Measurements from ENCODE around the gene COL15A1.

DNA sequence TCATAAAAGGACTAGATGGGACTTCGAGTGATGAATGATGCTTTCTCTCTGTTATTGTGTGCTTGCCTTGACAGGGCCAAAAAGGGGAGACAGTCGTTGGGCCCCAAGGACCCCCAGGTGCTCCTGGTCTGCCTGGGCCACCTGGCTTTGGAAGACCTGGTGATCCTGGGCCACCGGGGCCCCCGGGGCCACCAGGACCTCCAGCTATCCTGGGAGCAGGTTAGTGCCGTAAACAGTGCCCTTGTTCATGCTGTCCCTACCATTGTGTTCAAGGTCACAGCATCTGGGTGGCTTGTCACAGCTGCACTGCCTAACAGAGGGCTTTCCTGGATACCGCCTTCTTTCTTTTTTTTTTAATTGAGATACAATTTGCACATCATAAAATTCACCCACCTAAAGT is 112.5 kb downstream of the COL15A1 start:
- TF ChIP-seq, protein P1, sequence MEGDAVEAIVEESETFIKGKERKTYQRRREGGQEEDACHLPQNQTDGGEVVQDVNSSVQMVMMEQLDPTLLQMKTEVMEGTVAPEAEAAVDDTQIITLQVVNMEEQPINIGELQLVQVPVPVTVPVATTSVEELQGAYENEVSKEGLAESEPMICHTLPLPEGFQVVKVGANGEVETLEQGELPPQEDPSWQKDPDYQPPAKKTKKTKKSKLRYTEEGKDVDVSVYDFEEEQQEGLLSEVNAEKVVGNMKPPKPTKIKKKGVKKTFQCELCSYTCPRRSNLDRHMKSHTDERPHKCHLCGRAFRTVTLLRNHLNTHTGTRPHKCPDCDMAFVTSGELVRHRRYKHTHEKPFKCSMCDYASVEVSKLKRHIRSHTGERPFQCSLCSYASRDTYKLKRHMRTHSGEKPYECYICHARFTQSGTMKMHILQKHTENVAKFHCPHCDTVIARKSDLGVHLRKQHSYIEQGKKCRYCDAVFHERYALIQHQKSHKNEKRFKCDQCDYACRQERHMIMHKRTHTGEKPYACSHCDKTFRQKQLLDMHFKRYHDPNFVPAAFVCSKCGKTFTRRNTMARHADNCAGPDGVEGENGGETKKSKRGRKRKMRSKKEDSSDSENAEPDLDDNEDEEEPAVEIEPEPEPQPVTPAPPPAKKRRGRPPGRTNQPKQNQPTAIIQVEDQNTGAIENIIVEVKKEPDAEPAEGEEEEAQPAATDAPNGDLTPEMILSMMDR (IDR thresholded peaks at IDR 0.05): no peak
- no peak for TF ChIP-seq POLR2A (IDR thresholded peaks at IDR 0.05)

Measured in Peyer's patch (tissue), 4 donors.